ENCODE data around the gene UBL4B. TPM values are rescaled to one million over a fixed set of nuclear protein-coding genes. Genes with fewer than 3 reads are reported as not detected.

Gene UBL4B
- total RNA-seq, 8 experiments from 2014 or later = 0.05 to 0.71 (median 0.25) TPM; not detected in 5

DNA sequence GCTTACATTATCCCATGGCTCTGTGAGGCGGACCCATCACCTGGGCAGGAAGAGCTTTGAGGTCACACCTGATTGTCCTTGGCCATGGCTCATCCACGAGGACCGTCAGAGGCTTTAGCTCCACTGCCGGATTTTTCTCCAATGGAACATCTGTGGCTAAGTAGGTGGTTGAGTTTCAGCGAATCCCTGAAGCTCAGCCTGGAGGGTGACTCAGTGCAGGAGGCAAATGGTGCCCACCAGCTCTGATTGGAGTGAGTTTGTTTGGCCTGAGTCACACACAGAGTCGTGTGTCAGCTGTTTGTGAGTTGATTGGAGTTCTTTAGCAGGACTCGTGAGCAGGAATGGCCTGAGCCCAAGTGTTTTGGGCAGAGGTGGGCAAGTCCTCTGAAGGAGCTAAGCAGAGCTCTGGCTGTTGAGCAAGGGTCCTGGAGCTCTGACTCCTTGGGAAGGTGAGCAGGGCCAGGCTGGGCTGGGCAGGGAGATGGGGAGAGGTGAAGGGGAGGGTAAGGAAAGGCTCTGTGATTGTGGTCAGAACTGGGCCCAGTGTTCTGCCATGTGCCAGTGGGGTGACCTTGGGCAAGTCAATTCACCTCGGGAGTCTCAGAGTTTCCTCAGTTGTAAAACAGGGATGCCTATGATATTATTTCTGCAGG lies 40.0 kb downstream of the UBL4B start:
- Histone ChIP-seq H3K4me1 (replicated peaks in 1 of 2) (peaks cover 8 to 9% of the 10 kb centered on the region in 2 donors), H3K27ac (no peak overlapping the region), H3K4me3 (no peak overlapping the region)
- in situ Hi-C loops (cut with MboI; ENCODE audit: low pct_unique_long_range_greater_than_20kb in 2 of 9, low sequenced_read_pairs in 9 of 9, unreplicated experiment in 9 of 9) = no loop called here
- ATAC-seq (replicated peaks in 6 of 8) = peak in 2 of 8 experiments; percentile 15 to 40
- 49 to 92% (median 60%) methylated on average over 2 to 8 of the region's 8 CpGs; no CpG with 5 or more reads in 3 of the 10 experiments for WGBS, 10 experiments

DNA sequence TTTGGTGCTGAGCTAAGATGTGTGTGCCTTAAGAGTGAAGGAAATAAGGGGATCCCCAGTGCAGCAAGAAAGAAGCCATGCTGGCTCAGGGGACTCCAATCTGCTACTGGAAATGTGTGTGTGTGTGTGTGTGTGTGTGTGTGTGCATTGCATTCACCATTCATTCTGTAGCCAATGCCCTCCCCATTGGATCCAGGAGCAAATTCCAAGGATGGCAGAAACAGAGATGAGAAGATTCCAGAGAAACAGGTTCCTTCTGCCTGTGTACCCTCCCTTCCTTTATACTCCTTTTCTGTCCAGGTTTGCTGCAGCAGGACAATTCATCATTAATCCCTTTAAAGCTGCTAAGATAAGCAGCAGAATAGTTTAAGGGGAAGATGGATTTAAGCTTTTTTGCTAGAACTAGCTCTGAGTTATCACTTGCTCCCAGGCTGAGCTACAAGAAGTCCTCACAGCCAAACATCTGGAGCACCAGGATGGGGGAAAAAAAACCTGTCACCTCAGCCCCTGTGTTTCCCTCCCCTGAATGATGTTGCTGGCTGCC lies 41.2 kb downstream of the UBL4B start:
- no peak for ATAC-seq (replicated peaks in 6 of 8)
- no peak overlapping the region for H3K27ac ChIP-seq
- in situ Hi-C loops (cut with MboI; ENCODE audit: low pct_unique_long_range_greater_than_20kb in 2 of 9, low sequenced_read_pairs in 9 of 9, unreplicated experiment in 9 of 9) = no loop called here
- no peak overlapping the region for H3K4me3 ChIP-seq
- H3K4me1 ChIP-seq (replicated peaks in 1 of 2) = peaks cover 8 to 9% of the 10 kb centered on the region in 2 donors

DNA sequence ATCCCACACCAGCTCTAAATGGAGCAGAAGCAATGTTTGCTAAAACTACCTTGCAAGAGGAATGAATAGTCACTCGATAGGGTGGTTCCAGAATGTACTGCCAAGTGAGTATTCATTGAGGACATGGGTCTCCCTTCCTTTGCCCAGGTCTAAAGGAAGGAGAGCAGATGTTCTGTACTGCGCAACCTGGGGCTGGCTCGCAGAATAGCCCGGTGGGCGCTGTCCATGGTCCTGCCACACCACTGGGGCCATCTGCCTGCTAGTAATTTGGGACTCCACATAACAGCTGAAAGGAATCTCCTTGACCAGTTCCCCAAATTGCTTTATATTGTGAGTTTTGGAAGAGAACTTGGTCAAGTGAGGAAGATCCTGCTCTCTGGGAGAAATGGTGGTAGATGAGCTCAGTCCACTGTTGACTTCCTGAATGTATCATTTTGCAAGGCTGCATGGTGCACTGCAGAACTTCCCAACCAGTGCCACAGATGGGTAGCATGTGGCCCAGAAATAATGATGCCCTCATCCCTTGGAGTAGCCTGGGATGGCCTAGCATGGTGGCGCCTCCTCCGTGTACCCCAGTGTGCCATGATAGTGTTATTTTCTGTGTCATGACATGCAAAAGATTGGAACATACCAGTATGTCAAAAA lies 43.8 kb downstream of the UBL4B start:
- ATAC-seq (replicated peaks in 6 of 8) = peak in 5 of 8 experiments; percentile 22 to 86 (median 45)
- in situ Hi-C loops (cut with MboI; ENCODE audit: low pct_unique_long_range_greater_than_20kb in 2 of 9, low sequenced_read_pairs in 9 of 9, unreplicated experiment in 9 of 9) = no loop called here
- peaks cover 3 to 5% of the 10 kb centered on the region in 2 donors for H3K4me1 ChIP-seq (replicated peaks in 1 of 2)
- WGBS, 10 experiments = 0 to 50% (median 27%) methylated on average over 1 to 6 of the region's 7 CpGs; no CpG with 5 or more reads in 1 of the 10 experiments
- H3K27ac ChIP-seq = no peak overlapping the region
- H3K4me3 ChIP-seq = no peak overlapping the region

DNA sequence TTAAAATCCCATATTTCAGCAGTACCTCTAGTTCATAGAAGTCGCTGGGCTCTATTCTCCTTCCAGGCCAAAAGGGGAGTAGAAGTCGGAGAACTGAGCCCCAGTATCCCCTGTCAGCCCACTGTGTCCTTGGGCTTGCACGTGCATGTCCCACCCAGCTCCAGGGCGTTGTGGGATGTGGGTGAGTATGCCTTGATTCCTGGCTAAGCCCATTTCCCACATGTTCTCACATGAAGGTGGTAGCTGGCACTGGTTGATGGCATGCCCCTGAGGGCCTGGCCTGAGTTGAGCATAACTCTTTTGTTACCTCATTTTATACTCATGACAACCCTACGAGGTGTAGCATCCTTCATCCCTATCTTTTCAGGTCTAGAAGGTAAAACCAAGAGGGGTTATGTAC lies 46.0 kb downstream of the UBL4B start:
- no peak for ATAC-seq (replicated peaks in 6 of 8)
- Histone ChIP-seq H3K4me1 (replicated peaks in 1 of 2) (no peaks in the 10 kb centered on the region), H3K4me3 (no peak overlapping the region), H3K27ac (no peak overlapping the region)
- in situ Hi-C loops (cut with MboI; ENCODE audit: low pct_unique_long_range_greater_than_20kb in 2 of 9, low sequenced_read_pairs in 9 of 9, unreplicated experiment in 9 of 9) = no loop called here
- 9 to 72% (median 45%) methylated on average over 1 to 5 of the region's 5 CpGs; no CpG with 5 or more reads in 1 of the 10 experiments for WGBS, 10 experiments

DNA sequence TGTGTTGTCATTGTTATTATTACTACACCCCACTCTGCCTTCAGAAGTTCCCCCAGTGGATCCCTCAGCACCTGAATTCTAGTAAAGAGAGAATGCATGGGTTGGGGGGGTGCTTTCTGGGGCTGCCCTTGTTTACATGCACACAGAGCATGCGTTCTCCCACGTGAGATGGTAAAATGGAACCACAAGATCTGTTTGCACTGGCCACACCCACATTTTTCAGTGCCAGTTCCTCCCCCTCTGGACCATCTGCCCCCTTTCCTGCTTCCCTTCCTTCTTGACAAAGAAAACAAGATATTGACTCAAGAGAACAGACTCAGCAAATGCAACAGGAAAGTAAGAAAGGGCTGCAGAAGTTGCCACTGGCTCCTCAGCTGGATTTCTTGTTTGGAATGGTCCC lies 46.9 kb downstream of the UBL4B start:
- ATAC-seq (replicated peaks in 6 of 8) = no peak
- H3K27ac ChIP-seq = no peak overlapping the region
- whole genome bisulfite sequencing, 10 experiments = 20 to 80% (median 61%) methylated on average over 1 to 2 of the region's 2 CpGs; no CpG with 5 or more reads in 3 of the 10 experiments
- in situ Hi-C loops (cut with MboI; ENCODE audit: low pct_unique_long_range_greater_than_20kb in 2 of 9, low sequenced_read_pairs in 9 of 9, unreplicated experiment in 9 of 9) = no loop called here
- no peak overlapping the region for H3K4me3 ChIP-seq
- peaks cover 0 to 1% of the 10 kb centered on the region in 2 donors for H3K4me1 ChIP-seq (replicated peaks in 1 of 2)

DNA sequence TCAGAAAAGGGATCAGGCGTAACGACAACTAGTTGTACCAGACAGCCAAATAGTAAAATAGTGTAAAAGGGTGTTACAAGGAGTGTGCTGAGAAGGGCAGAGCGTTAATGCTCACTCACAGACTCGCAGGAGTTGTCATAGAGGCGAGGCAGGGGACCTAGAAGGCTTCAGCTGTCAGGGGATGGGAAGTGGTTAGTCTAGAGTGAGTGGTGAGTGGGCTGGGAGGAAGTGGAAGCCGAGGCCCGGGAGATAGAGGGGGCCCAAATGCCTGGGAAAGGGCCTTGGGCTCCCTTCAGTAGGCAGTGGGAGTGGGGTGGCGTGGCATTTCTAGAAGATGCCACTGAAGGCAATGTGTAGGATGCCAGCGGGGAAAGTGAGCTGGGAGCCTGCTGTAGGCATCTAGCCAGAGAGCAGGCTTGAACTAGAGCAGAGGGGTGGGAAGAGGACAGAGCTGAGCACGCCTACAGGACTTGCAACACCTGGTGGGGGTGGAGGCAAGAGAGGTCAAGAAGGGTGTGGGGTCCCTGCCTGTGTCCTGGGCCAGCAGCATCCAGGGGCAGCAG lies 48.4 kb downstream of the UBL4B start:
- H3K4me1 ChIP-seq (replicated peaks in 1 of 2) = peaks cover 7 to 13% of the 10 kb centered on the region in 2 donors
- in situ Hi-C loops (cut with MboI; ENCODE audit: low pct_unique_long_range_greater_than_20kb in 2 of 9, low sequenced_read_pairs in 9 of 9, unreplicated experiment in 9 of 9) = no loop called here
- no peak overlapping the region for H3K27ac ChIP-seq
- 0 to 60% (median 52%) methylated on average over 1 to 9 of the region's 10 CpGs; no CpG with 5 or more reads in 3 of the 10 experiments for WGBS, 10 experiments
- no peak for ATAC-seq (replicated peaks in 6 of 8)
- H3K4me3 ChIP-seq = no peak overlapping the region

DNA sequence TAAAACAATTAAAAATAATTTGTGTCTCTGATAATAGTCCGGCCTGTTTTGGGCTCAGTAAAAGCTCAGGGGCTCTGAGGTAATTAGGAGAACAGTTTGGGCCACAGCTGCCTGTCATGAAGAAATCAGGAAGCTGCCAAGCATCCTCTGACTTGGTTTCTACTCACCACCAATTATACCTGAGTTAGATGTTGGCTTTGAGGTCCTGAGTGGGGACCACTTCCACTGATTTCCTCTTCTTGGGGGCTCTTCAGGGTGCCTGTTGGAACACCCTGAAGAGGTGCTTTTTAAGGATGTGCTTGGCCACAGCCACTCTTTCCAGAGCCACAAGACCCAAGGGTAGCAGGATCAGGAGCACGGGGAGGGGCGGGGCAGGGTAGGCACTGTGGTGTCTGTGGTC lies 48.9 kb downstream of the UBL4B start:
- in situ Hi-C loops (cut with MboI; ENCODE audit: low pct_unique_long_range_greater_than_20kb in 2 of 9, low sequenced_read_pairs in 9 of 9, unreplicated experiment in 9 of 9) = no loop called here
- no peak overlapping the region for H3K27ac ChIP-seq

DNA sequence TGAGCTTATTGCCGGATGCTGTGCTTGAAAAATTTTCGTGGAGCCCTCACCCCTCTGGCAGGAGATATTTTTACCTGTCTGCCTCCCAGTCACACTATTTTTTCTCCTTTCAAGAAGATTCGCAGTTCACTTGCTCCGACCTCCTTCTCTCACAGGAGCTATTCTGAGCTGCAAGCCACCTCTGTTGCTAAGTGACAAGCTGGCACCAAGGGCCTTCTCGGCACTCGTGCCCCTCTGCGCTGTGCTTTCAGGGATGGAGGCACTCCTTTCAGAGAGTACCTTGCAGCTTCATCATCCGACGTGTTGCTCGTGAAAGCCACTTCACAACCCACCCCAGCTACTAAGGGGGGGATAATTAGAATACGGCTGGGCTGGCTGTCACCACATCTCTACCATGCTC lies 49.6 kb downstream of the UBL4B start:
- Histone ChIP-seq H3K4me1 (replicated peaks in 1 of 2) (peaks cover 7 to 16% of the 10 kb centered on the region in 2 donors), H3K4me3 (no peak overlapping the region), H3K27ac (no peak overlapping the region)
- no peak for ATAC-seq (replicated peaks in 6 of 8)
- in situ Hi-C loops (cut with MboI; ENCODE audit: low pct_unique_long_range_greater_than_20kb in 2 of 9, low sequenced_read_pairs in 9 of 9, unreplicated experiment in 9 of 9) = no loop called here
- 7 to 100% (median 61%) methylated on average over 1 to 9 of the region's 11 CpGs; no CpG with 5 or more reads in 1 of the 10 experiments for WGBS, 10 experiments

More for the DNA sequence above, 48.9 kb downstream of the UBL4B start:
- Histone ChIP-seq H3K4me1 (replicated peaks in 1 of 2) (peaks cover 7 to 15% of the 10 kb centered on the region in 2 donors), H3K4me3 (no peak overlapping the region)
- WGBS, 10 experiments = 75 to 86% (median 80%) methylated on average over 1 of the region's 3 CpGs; no CpG with 5 or more reads in 7 of the 10 experiments
- no peak for ATAC-seq (replicated peaks in 6 of 8)

Other genes with a start within 250 kb of the UBL4B start
- gene CSF1, start 201.6 kb upstream of the UBL4B start, total RNA-seq = 10 to 100 TPM in 4 of 8 experiments, 1 to 10 TPM in 4; 1.2 to 27.1 (median 9.1) TPM
- 10 to 100 TPM; 33.7 to 96.8 (median 56.7) TPM for gene AHCYL1, start 127.7 kb upstream of the UBL4B start, total RNA-seq
- 10 to 100 TPM; 29.7 to 98.3 (median 60.3) TPM for gene STRIP1, start 77.8 kb upstream of the UBL4B start, total RNA-seq
- gene ALX3, start 41.8 kb upstream of the UBL4B start, total RNA-seq = under 1 TPM in 2 of 8 experiments, not detected in 6; 0.28 to 0.31 TPM
- gene SLC6A17, start 38.1 kb downstream of the UBL4B start, total RNA-seq = 10 to 100 TPM in 1 of 8 experiments, 1 to 10 TPM in 2, under 1 TPM in 5; 0.31 to 10.3 (median 0.82) TPM
- 1 to 10 TPM in 7 of 8 experiments, under 1 TPM in 1; 0.56 to 8.1 (median 4.5) TPM for gene KCNC4, start 97.9 kb downstream of the UBL4B start, total RNA-seq
- 10 to 100 TPM; 17.9 to 49.7 (median 36.7) TPM for gene RBM15, start 226.9 kb downstream of the UBL4B start, total RNA-seq